Activated gamma-delta T cell treated with Interleukin-2 at 50 U/mL for 16 hours (primary cell): Measurements from ENCODE around the gene TM7SF2.

Source experiments
- DNase-seq: peaks from one replicate; pipeline ENCODE4 v3.0.0-alpha.2; 2020

TM7SF2 gene

GRCh38 chr11:65111744-65112545 lies at the start of gene TM7SF2:
Gene TM7SF2, plus strand, starts transcription at chr11:65111872. Its CDS starts 144 bp downstream, at chr11:65112016.
- peak; percentile 95 for DNase-seq

- DNase-seq: no peak
These were observed 48.1 kb upstream of the TM7SF2 start for GRCh38 chr11:65063532-65063931.

DNA sequence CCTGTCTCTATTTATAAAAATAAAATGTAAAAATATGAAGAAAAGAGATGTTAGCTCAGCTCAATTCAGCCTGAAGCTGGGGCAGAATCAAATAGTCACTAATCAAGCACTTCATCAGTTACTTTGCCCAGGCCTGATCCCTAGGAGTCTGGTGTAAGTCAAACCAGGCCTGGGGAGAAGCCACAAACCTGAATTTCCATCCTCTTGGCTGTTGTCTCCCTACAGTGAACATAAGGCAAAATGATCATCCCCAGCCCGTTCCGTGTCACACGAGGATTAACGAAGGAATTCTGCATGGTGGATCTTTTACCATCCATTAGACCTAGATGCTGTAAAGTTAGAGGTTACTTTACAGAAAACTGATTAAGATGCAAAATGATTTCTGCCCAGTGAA lies 46.8 kb upstream of the TM7SF2 start:
- DNase-seq: no peak

GRCh38 chr11:65065851-65066250 lies 45.8 kb upstream of the TM7SF2 start:
- DNase-seq: no peak

DNA sequence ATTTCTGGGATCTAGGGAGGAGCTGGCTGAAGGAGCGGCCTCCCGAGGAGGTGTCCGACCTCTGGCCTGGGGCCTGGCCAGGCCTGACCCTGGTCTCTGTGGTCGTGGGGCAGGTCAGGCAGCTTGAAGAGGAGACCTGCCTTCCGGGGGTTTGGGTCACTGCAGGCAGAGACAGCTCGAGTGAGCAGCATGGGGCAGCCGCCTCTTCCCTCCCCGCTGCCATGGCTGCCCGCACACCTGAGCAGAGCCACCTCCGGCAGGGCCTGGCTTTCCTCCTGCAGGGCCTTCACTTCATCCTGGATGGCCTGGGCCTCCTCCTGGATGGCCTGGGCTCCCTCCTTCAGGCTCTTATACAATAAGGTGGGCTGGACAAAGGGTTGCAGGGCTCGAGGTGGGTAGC lies 45.4 kb upstream of the TM7SF2 start:
- no peak for DNase-seq

DNA sequence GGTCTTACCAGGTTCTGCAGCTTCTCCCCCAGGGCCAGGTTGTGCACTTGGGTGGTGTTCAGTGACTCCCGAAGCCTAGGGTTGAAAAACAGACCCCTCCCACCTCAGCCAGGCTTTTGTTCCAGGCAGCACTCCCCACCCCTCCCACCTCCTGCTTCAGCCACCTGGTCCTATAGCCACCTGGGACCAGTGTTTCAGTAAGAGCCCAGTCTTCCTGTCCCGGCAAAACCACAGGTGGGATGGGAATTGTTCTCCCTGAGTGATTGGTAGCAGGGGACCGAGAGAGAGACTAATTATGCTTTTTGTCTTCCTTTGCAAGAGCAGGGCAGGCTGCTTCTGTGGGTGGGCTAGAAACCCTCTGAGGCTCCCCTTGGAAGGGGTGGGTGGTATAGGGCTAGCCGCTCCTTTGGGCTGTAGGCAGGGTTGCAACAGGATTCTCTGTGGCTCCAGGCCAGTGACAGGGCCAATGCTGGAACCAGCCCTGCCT lies 44.8 kb upstream of the TM7SF2 start:
- DNase-seq: no peak

GRCh38 chr11:65067446-65067845 lies 44.2 kb upstream of the TM7SF2 start:
- no peak for DNase-seq

DNA sequence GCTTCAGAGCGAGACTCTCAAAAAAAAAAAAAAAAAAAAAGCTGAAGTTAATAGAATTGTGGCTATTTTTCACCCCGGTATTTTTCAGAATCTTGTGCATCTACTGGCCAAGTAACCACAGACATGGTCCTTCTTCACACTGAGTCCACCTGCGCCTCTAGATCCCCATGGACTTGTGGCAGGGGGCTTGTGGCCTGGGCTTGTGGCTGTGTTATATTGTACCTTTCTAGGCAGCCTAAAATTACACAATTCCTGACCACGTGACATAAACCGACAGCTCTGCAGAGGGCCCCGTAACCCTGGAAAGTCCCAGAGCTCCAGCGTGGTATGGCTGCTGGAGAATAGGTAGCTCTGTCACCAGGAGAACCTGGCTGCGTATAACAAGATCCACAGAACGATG lies 42.5 kb upstream of the TM7SF2 start:
- no peak for DNase-seq

DNA sequence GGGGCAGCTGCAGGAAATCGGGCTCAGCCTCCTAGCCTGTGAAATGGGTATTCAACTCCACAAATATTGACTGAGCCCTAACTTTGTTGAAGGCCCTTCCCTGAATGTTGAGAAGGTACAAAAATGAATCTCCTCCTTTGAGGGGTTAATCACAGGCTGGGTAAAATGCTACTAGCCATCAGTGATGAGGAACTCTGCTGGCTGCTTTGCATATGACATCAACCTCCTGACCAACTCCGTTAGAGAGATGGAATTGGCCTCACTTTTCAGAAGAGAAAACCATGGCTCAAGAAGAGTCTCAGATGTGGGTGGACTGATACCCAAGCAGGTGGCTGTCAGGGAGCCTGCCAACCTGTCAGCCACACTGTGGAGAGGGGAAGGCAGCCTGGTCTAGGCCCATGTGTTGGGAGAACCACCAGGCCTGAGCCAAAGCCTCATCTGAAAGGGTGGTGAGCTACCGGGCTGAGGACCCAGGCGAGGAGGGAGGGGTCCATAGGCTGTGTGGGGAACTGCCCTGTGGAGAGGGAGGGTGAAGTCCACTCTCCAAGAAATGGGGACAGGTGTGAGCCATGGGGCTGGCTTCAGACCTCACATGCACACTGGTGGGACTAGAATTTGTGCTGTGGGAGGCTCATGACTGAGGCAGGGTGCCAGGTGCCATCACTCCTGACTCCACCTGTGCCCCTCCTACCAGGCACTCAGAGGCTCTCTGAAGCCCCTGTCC lies 39.6 kb upstream of the TM7SF2 start:
- DNase-seq: no peak

DNA sequence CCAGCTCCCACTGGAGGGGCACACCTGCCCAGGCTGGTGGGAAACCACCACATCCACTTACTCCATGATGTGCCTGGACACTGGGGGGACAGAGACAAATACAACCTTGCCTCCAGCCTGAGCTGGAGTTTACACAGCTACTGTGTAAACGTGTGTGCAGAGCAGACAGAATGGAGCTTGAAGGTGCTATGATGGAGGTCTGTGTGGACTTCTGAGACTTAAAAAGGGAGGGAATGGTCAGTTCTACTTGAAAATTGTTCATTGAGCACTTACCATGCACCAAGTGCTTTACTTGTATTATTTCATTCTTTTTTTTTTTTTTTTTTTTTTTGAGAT lies 39.1 kb upstream of the TM7SF2 start:
- DNase-seq: no peak

- no peak for DNase-seq
These were observed 34.2 kb upstream of the TM7SF2 start for GRCh38 chr11:65077451-65077850.

DNA sequence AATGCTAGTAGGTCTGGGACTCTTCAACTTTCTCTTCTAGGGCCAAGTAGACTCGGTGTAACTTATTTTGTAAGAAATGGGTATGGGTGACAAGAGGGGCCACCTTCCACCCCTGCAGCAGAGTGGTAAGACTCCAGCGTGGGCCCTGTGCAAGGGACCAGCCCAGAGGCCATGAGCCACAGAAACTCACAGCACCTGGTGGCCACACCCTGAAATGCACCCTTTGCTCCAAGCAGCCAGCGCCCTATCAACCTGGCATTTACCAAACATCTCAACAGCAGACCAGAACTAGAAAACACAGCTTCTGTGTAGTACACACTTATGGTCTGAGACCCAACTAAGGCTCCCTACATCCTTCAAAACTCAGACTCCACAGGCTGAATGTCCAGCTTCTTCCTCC lies 33.5 kb upstream of the TM7SF2 start:
- DNase-seq: peak; percentile 71

GRCh38 chr11:65078786-65079342 lies 32.8 kb upstream of the TM7SF2 start:
- DNase-seq: no peak

DNA sequence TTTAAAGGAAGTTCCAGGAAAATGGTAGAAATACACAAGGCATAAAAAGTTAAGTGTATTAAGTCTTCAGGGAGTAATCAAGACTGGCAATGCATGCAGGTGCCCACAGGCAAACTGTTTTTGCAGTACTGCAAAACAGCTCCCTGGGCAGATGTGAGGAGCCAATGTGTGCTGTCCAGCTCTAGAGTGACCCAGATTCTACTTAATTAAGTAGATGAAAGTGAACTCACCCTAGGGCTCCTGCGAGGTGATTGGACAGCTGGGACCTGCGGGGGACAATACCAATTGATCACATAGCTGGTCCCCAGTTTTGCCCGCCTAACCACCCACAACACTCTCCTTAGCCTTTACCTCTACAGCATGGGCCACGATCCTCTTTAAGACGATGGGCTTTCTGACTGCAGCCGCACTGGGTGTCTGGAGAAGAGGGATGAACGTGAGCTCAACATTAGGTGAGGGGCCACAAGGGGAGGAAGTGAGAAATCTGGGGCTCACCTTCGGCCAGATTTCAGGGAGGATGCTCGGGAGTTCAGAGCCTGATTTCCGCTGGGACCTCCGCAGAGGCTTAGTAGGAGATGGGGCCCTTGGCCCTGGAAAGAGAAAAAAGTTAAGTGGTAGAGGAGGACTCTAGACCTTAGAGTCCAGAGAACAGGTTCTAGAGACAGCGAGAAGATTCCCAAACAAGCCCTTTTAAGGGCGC lies 28.4 kb upstream of the TM7SF2 start:
- DNase-seq: no peak

GRCh38 chr11:65083834-65084597 lies 27.7 kb upstream of the TM7SF2 start, which contains the start of the genes CDCA5 and ZFPL1:
Gene CDCA5, minus strand, starts transcription at chr11:65084040. Its CDS starts 62 bp downstream, at chr11:65083978.
Gene ZFPL1, plus strand, starts transcription at chr11:65084222. Its CDS starts 477 bp downstream, at chr11:65084699.
- peak; percentile 96 for DNase-seq

- no peak for DNase-seq
These were observed 26.9 kb upstream of the TM7SF2 start for GRCh38 chr11:65084598-65085375.

DNA sequence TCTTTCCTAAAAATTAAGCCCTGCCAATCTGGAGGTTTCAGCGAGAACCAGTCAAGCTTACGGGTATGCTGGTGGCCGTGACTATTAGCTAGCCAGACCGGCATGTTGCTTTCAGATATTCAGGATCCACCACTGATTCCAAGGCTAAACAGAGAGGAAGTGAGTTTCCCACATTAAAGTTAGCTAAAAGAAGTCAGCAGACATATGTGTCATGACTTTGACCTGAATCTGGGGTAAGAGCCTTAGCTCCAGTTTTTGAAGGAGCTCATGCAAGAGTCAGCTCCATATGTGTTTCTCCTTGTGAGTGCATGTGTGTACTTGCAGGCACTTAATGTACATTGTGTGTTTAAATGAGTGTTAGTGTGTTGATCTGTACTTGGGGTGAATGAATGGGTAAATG lies 26.2 kb upstream of the TM7SF2 start:
- DNase-seq: no peak

DNA sequence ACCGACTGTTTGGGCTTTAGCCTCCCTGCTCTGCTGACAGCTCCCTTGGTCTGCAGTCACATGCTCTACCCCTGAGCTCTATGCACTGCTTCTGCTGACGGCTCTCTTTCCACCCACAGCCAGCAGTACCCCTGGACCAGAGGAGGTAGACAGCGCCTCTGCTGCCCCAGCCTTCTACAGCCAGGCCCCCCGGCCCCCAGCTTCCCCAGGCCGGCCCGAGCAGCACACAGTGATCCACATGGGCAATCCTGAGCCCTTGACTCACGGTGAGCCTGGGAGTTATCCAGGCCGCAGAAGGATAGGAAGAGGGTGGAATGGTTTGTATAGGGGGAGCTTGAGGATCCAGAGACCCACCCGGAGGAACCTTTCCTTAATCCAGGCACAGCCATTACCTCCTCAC lies 24.9 kb upstream of the TM7SF2 start:
- DNase-seq: no peak

DNA sequence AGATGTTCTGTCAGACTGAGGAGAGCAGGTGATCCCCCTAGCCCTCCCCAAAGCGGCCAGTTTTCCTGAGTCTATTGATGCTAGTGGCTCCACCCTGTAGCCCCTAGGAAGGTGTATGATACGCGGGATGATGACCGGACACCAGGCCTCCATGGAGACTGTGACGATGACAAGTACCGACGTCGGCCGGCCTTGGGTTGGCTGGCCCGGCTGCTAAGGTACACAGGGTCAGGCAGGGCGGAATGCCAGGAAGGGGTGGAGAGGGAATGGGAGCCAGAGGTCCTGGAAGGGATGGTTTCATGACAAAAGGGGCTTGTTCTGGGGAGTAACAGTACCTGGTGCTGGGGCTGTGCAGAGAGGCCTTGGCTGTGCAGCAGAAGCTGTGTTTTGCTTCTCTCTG lies 24.5 kb upstream of the TM7SF2 start:
- no peak for DNase-seq

DNA sequence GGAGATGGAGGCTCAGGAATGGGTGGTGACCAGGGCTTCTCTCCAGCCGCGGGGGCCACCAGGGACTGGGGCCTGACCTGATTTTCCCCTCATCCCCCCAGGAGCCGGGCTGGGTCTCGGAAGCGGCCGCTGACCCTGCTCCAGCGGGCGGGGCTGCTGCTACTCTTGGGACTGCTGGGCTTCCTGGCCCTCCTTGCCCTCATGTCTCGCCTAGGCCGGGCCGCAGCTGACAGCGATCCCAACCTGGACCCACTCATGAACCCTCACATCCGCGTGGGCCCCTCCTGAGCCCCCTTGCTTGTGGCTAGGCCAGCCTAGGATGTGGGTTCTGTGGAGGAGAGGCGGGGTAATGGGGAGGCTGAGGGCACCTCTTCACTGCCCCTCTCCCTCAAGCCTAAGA lies 23.8 kb upstream of the TM7SF2 start:
- DNase-seq: no peak

GRCh38 chr11:65089621-65090020 lies 22.1 kb upstream of the TM7SF2 start:
- DNase-seq: no peak

DNA sequence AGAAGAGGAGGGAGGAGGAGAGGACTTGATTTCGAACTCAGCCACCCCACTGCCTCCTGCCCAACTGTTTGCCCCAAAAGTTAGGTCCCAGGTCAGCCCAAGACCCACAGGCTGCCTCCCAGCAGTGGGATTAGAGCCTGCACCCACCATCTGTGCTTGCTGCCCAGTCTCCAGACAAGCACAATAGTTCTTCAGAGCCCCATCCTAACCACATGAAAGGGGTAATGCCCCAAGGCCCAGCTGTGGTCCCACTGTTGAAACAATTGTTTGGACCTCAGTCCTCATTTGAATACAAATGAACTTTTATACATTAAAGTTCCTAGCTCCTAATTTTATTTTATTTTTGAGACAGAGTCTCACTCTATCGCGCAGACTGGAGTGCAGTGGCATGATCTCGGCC lies 21.0 kb upstream of the TM7SF2 start:
- no peak for DNase-seq
